Activated CD8-positive, alpha-beta memory T cell treated with anti-CD3 and anti-CD28 coated beads for 36 hours (primary cell): ENCODE results near the gene CYP4F11. TPM values are rescaled to one million over a fixed set of nuclear protein-coding genes. Genes with fewer than 3 reads are reported as not detected.
"Not testable (repeated sequence)": the region's sequence is repeated elsewhere in the genome, so short reads cannot be mapped to it uniquely, and the experiment has no call there.

ENCODE experiments used
- CTCF ChIA-PET: fragments of 350-600 bp; sonication (Branson Sonifier 250); formaldehyde crosslinking; loops from one replicate; lab custom pipeline; 2021; ENCODE audit warnings: antibody characterized with exemption; lab: Charles Lee
- POLR2A ChIA-PET: fragments of 350-600 bp; sonication (Branson Sonifier 250); formaldehyde crosslinking; loops from one replicate; lab custom pipeline; 2021; ENCODE audit warnings: antibody characterized with exemption; lab: Charles Lee
- total RNA-seq, 2 experiments: library from RNA; stranded (reverse); gene quantifications; one replicate each; pipeline ENCODE4 v1.2.3, GENCODE V29; 2021

CYP4F11 gene
- total RNA-seq, 2 experiments from 2014 or later = not detected

DNA sequence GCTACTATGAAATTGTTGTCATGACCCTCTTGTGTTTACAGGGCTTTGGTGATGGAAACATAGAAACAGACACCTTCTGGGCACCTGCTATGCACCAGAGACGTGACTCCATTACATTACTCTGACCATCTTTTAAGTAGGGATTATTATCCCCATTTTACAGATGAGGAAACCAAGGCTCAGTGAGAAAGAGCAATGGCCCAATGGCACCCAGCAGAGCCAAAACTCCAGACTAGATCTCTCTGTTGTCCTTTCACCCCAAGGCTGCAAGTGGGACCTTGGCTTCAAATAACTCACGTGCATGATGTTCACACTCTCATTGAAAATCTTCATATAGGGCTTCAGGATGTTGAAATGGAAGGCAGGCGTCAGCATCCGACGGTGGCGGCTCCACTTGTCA, 42.3 kb downstream of the CYP4F11 start:
- ChIA-PET POLR2A (no interaction called here), CTCF (no interaction called here)

DNA sequence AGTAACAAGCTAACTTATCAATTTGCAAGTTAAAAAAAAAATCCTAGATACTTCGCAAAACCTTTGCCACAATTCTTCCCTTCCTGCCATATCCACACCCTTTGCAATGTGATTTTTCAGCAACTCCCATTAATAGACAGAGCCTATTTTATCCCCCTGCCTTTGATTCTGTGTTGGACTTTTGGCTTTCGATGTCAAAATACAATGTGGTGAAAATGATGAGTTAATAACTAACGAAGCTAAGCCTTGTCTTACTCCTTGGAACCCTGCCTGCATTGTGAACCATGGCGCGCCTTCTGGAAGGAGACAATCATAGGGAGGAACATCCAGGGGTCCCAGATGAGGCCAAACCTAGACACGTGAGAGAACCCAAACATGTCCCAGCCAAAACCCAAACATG, 42.9 kb downstream of the CYP4F11 start:
- ChIA-PET CTCF (no interaction called here), POLR2A (no interaction called here)

DNA sequence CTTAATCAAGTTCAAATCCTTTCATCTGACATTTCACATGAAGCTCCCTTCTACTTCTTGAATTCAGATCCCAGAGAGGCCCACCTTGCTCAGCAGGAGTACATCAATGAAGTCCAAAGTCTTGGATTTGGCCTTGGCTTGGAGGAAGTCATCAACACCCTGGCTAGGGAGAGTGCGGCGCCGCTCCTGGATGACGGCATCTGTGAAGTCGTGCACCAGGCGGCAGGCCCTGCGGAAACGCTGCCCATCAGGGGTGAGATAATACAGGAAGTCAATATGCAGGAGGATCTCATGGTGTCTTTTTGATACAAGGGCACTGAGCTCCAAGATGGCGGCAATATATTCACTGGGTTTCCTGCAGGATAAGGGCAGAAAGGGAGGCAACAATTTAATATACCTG, 45.0 kb downstream of the CYP4F11 start:
- POLR2A ChIA-PET, CTCF ChIA-PET: not testable (repeated sequence)

DNA sequence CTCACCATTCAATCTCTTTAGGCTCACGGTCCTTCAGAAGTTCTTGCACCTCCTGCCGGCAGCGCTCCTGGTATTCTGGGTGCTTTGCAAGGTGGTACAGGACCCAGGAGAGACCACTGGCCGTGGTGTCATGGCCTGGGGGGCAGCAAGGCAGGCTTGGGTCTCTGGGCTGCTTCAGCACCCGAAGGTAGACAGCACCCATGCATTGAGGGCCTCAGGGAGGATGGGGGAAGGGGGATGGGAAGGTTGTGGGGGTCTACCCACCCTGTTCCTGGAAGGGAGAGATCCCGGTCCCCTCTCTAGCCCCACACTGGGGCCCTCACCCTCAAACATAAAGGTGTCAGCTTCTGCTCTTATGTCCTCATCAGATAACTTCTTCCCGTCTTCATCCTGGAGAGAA, 48.4 kb downstream of the CYP4F11 start:
- ChIA-PET POLR2A (no interaction called here), CTCF (no interaction called here)

DNA sequence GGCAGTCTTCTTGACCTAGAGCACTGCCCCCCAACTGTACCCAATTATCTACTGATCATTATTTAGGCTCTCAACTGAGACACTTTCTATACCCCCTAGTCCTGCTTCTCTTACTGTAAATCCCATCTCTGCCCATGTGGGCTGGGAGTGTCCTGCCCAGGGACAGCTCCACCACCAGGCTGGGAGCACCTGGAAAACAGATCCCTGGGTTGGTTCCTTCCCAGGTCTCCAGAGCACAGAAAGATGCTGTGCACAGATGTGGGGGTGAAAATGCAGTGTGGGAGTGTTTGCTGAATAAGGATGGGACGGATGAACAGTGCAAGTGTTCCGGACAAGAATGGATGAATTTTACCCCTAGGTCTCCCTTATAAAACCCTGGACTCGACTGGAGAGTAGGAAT, 49.2 kb downstream of the CYP4F11 start:
- ChIA-PET POLR2A (no interaction called here), CTCF (no interaction called here)

DNA sequence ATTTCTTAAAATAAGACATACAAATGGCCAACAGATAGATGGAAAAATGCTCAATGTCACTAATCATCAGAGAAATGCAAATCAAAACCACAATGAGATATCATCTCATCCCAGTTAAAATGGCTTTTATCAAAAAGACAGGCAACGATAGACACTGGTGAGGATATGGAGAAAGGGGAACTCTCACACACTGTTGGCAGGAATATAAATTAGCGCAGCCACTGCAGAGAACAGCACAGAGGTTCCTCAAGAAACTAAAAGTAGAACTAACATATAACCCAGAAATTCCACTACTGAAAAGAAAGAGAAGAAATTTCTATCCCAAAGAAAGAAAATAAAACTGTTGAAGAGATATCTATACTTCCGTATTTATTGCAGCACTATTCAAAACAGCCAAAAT, 51.0 kb downstream of the CYP4F11 start:
- CTCF ChIA-PET = interaction anchor here (0.6 kb wide), 1 partner anchor 1422 kb away, joined by 4 read pairs; no protein-coding TSS in a partner anchor
- POLR2A ChIA-PET = not testable (repeated sequence)

DNA sequence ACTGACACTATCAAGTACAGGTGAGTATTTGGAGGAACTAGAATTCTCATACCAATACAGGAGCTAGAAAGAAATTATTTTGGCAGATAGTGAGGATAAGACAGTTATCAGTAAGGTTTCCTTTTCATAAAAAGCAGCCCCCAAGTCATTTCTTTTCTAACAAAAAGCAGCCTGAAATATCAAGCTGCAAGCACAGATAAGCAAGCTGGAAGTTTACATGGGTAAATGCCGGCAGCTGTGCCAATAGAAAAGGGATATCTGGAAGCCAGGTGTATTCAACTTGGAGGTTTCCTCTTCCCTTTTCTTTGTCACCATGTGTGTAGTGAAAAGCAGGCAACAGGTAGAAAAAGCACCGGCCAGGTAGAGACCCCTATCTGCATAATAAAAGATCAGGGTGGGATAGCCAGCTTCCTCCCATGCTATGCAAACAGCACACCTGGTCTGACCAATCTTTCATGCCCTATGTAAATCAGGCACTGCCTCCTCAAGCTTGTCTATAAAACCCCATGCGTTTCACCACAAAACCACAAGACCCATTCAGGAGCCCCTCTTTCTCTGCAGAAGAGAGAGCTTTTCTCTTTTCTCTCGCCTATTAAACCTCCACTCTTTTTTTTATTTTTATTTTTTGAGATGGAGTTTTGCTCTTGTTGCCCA, 59.4 kb downstream of the CYP4F11 start:
- ChIA-PET POLR2A (no interaction called here), CTCF (no interaction called here)

DNA sequence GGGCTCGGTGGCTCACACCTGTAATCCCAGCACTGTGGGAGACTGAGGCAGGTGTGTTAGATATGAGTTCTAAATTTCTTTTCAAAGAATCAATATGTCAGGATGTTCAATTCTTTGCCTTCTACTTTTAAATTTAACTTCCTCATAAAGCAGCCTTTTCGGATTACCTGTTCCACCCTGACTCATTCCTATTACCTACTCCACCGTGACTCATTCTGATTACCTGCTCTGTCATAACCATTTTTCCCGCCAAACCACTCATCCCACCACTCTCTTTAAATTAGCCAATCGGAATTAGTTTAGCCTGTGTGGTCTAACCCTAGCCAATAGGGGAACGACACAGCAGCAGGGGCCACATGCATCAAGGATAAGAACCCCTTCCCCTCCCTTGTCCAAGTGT, 60.6 kb downstream of the CYP4F11 start:
- POLR2A ChIA-PET, CTCF ChIA-PET: not testable (repeated sequence)

DNA sequence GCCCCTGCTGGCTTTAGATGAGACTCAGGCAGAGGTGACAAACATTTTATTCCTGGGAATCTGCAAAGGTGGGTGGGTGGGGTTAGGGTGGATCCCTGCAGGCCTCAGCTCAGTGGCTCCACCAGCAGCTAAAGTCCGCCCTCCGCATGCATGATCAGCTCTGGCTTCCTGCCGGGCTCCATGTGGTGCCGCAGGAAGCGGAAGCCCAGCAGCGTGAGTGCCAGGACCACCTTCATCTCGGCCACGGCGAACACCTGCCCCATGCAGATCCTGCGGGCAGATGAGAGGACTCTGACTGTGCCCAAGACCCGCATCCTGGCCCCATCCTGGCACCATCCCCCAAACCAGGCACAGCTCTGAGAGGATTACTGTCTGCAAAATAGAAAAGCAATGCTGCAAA, 62.8 kb downstream of the CYP4F11 start:
- CTCF ChIA-PET = no interaction called here
- POLR2A ChIA-PET = no interaction called here

DNA sequence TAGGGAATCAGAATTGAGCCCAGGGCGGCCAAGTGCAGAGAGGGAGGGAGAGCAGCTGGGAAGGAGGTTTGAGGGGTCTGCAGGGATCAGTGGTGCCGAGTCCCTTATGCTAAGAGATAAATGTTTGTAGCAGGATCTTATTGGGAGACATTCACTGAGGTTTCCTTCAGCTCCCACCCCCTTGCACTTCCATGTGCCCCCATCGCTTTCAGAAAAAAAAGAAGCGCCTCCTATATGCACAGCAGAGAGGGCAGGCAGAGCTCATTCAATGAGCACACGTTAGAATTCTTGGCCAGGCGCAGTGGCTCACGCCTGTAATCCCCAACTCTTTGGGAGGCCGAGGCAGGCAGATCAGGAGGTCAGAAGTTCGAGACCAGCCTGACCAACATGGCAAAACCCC, 64.5 kb downstream of the CYP4F11 start:
- POLR2A ChIA-PET = no interaction called here
- CTCF ChIA-PET = interaction anchor here (0.5 to 0.7 kb wide), 3 partner anchors 312 to 1182 kb away, joined by 3 read pairs; no protein-coding TSS in a partner anchor

DNA sequence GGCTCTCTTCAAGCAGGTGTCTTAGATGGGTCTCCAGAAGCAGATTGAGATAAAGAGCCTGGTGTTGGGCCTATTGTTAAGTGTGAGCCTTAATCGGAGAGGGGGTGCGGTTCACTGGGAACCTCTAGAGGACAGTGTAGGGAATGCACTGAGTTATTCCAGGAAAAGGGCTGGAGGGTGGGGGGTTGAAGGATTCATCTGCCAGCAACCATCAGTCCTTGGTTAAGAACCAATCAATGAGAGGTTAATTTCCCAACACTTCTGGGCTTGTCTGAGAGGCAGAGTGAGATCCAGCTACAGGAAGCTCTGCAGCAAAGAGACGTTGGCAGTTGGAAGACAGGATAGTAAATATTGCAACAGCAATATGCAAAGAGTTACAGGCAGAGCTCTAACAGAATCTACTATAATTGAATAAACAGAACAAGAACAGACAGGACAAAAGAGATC, 65.2 kb downstream of the CYP4F11 start:
- POLR2A ChIA-PET = no interaction called here
- CTCF ChIA-PET = no interaction called here

DNA sequence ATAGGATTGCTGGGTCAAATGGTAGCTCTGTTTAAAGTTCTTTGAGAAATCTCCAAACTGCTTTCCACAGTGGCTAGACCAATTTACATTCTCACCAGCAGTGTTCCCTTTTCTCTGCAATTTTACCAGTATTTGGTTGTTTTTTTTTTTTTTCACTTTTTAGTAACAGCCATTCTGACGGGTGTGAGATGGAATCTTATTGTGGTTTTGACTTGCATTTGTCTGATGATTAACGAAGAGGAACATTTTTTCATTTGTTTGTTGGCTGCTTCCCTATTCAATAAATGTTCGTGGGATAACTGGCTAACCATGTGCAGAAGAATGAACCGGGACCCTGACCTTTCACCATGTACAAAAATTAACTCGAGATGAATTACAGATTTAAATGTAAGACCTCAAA, 67.7 kb downstream of the CYP4F11 start:
- ChIA-PET CTCF (no interaction called here), POLR2A (no interaction called here)

DNA sequence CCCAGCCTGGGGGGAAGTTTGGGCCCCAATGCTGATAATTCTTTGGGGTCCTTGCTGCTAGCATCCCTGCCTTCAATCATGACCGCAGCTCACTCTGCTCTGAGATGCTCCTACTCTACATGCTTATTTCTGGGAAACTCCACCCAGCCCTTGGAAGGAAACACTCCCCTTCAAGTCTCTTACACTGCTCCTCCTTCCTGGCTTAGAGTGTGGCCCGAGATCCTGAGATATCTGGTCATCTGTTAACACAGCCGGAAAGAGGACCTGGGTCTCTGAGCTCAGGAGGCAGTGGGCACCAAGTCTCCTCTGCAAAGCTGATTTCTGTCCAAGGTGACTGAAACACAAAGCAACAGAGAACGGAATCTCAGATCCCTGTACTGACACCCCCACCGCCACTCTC, 69.5 kb downstream of the CYP4F11 start:
- ChIA-PET POLR2A (no interaction called here), CTCF (no interaction called here)

DNA sequence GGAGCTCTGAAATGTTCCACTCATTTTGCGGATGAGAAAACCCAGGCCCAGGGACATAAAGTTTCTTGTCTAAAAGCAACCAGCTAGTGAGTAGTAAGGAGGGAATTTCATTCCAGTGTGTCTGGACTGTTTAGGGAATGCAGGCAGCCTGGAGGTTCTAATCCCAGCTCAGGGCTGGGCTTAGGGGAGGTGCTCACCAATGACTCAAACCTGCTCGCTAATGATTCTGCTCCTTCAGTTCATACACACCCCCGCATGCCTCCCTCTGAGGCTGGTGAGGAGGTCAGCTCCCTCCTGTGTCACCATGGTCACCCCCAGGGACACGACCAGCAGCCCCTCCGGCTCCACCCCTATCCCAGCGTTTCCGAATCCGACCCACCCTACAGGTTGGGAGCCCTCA, 71.1 kb downstream of the CYP4F11 start:
- ChIA-PET CTCF (no interaction called here), POLR2A (interaction anchor here (0.6 kb wide), 1 partner anchor 772 kb away, joined by 16 read pairs; no protein-coding TSS in a partner anchor)

DNA sequence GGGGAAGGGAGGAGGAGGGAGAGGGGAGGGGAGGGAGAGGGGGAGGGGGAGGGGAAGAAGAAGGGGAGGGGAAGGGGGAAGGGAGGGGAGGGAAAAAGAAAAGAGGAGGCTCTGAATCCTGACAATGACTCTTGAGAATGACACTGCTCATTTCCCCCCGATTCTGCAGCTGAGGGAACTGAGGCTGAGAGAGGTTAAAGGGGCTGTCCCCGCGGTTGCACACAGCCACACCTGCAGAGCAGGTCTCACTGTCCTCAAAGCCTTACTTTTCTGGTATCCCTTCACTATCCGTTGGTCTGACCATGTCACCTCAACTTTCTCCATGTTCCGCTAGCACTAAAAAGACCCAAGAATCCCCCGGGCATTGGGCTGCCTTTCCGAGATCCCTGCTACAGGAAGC, 71.9 kb downstream of the CYP4F11 start:
- ChIA-PET CTCF (no interaction called here), POLR2A (no interaction called here)

Other genes starting within 250 kb of the CYP4F11 start
- not detected for gene OR10H2, start 206.5 kb downstream of the CYP4F11 start, total RNA-seq
- not detected for gene OR10H3, start 196.5 kb downstream of the CYP4F11 start, total RNA-seq
- gene OR10H5, start 146.9 kb downstream of the CYP4F11 start, total RNA-seq = not detected
- not detected for gene OR10H1, start 118.9 kb downstream of the CYP4F11 start, total RNA-seq
- under 1 TPM in 1 of 2 experiments, not detected in 1; 0.36 TPM for gene CYP4F2, start 36.5 kb downstream of the CYP4F11 start, total RNA-seq
- not detected for gene OR10H4, start 14.5 kb upstream of the CYP4F11 start, total RNA-seq
- gene TPM4, start 142.0 kb upstream of the CYP4F11 start, total RNA-seq = 100 to 1,000 TPM; 327 to 328 TPM
- 100 to 1,000 TPM; 226 to 255 TPM for gene RAB8A, start 177.4 kb upstream of the CYP4F11 start, total RNA-seq
- gene HSH2D, start 209.2 kb upstream of the CYP4F11 start, total RNA-seq = 10 to 100 TPM; 11.8 to 13.6 TPM
- not detected for gene CIB3, start 239.0 kb upstream of the CYP4F11 start, total RNA-seq